Subcutaneous adipose tissue (tissue), 4 donors: ENCODE measurements around the gene MELTF. TPM values are rescaled to one million over a fixed set of nuclear protein-coding genes. Genes with fewer than 3 reads are reported as not detected.

Experiments used
- total RNA-seq, 4 donors: library from RNA; depleted of rRNA; stranded (reverse); fragments of >200 nt; gene quantifications; one replicate each; pipeline ENCODE4 v1.1.0, GENCODE V29; 2016
- TF ChIP-seq, protein P1 (sequence below): fragments of 450-650 bp; IDR thresholded peaks from one replicate; pipeline ENCODE4 v1.5.1; 2016; ENCODE audit warnings: low read depth, mild to moderate bottlenecking, control low read depth, antibody characterized with exemption, moderate library complexity

The MELTF gene
- total RNA-seq, 4 donors from 2014 or later, result 3.8 to 10.7 (median 8.5) TPM

DNA sequence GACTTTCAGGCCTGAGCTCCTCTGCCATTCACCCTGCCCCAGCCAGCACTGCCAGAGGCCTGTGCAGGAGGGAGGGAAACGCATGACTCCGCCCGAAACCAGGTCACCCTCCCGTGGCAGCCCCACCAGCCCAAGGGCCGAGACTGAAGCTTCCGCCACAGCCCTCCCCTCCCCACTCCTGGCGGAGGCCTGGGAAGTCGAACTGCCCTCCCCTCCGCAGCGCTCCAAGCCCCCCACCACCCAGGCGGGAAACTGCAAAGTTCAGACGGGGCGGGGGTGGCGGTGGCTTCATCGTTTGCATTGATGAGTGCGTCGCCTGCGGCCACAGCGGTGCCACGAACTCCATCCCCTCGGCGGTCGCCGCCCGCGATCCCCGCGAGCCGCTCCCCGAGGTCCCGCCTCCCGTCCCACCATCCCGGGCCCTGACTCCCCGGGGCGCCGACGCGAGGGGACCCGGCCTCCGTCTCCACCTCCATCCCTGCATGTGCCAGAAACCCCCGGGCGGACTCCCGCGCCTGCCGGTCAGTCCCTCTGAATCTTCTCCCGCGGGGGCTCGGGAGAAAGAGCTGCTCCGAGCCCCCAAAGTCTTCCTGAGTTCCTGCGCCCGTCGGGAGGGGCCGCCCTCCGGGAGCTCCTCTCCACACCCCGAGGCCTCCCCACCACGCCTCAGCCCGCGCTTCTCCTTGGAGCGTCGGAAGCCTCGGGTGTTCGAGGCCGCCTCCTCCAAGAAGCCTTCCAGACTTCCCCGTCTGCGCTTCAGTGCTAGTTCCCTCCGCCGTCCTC, 698 bp downstream of the MELTF start:
- TF ChIP-seq, protein P1, sequence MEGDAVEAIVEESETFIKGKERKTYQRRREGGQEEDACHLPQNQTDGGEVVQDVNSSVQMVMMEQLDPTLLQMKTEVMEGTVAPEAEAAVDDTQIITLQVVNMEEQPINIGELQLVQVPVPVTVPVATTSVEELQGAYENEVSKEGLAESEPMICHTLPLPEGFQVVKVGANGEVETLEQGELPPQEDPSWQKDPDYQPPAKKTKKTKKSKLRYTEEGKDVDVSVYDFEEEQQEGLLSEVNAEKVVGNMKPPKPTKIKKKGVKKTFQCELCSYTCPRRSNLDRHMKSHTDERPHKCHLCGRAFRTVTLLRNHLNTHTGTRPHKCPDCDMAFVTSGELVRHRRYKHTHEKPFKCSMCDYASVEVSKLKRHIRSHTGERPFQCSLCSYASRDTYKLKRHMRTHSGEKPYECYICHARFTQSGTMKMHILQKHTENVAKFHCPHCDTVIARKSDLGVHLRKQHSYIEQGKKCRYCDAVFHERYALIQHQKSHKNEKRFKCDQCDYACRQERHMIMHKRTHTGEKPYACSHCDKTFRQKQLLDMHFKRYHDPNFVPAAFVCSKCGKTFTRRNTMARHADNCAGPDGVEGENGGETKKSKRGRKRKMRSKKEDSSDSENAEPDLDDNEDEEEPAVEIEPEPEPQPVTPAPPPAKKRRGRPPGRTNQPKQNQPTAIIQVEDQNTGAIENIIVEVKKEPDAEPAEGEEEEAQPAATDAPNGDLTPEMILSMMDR, result no peak

DNA sequence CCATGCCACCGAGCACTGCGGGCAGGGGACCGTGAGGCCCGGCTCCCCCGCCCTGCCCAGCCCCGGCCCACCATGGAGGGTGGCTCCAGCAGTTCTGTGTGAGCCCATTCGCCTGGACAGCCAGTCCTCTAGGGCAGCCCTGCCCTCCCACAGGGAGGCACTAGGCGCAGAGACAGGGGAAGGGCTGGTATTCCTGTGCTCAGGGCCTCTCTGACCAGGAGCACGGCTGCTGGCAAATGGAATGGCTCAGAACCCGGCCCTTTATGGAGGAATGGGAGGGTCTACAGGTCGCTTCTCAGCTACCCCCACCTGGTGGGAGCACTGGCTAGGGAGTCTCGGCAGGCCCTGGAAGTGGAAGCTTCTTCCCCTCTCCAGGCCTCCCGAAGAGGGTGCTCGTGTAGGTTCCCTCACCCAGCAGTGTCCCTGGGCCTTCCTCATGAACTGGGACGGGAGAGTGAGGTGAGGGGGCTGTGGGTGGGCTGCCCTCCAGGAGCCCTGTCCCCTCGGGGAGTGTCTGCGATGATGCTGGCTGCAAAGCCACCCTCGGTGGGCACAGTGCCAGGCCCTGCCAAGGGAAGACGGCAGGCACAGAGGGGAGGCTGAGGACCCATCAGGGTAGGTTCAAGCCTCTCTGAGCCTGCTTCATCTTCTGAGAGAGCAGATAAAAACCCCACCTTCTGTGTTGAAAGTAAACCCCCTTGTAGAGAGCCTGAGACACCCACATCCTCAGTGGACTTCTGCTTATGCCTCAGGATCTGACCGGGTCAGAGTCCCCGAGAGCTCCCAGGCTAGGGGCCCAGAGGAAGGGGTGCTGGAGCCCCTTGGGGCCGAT, 1.5 kb downstream of the MELTF start:
- TF ChIP-seq, protein P1, result no peak

DNA sequence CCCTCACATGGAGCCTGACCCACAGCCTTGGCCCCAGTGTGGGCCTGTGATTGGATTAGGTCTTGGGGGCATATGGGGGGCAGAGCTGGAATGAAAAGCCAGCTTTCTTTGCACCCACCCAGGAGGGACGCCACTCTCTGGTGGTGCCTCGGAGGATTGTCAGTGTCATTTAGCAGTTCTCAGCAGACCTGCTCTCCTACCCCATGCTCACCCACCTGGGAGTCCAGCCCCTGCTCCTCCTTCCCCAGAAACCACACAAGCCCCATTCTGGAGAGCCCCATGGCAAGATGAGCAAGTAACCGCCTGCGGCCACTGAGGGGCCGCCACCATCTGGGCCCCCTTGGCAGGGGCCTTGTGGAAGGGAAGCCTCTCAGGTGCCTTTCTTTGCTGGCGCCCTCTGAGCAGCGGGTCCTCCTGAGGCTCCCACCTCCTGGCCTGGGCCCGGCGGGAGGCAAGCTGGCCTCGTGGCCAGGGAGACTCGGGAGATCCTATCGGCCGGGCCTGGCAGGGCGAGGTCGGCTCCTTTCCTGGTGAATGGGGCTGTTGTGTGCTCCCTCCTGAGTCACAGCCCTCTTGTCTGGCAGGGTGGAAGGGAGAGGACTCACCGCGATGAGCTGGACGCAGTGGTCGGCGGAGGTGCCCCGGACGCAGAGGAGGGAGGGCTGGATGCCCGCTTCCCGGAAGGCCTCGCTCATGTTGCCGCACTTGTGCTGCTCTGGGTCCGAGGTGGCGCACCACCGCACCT, 2.3 kb downstream of the MELTF start:
- TF ChIP-seq, protein P1, result no peak

DNA sequence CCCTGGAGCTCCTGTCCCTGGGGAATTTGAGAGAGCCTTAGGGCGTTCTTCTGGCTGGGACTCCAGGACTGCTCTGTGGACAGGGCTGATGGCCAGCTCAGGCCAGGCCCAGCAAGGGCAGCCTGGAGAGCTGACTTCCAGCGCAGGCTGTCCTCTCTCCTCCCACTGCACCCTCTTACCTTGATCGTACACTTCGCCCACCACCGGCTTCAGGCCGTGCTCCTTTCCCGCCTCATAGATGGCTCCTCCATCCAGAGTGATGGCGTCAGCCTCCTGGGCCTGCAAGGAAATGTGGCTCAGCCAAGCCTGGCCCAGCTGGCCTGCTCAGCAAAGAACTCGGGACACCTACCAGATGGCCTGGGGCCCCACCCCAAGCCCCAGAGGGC, 3.1 kb downstream of the MELTF start:
- TF ChIP-seq, protein P1, result no peak

DNA sequence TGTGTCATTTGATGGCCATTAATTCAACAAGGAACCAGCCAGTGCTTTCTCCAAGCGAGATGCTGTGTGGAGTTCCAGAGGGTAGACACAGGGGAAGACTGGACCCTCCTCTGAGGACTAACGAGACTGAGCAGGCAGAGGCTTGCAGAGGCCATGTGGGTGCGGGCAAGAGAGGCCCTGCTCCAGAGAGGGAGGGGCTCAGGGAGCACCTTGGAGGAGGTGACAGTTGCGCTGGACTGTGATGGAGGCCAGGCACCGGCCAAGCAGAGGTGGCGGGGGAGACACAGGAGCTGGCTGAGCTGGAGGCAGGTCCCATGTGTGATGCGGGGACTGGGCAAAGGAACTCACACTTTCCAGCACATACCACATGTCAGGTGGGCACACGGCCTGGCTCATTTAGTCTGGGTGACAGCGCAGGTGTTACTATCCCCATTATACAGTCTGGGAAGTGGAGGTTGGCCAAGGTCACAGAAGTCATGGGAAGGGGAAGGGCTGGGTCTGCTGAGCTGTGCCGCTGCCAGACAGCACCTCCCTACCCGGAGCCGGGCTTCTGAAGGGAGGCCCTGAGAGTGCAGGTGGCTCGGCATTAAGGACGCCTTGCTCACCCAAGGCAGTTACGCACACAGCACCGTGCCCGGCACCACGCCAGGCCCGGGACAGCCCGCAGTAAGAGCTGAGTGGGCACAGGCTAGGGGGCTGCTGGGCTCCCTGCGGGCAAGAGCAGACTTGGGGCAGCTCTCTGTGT, 3.7 kb downstream of the MELTF start:
- TF ChIP-seq, protein P1, result no peak

DNA sequence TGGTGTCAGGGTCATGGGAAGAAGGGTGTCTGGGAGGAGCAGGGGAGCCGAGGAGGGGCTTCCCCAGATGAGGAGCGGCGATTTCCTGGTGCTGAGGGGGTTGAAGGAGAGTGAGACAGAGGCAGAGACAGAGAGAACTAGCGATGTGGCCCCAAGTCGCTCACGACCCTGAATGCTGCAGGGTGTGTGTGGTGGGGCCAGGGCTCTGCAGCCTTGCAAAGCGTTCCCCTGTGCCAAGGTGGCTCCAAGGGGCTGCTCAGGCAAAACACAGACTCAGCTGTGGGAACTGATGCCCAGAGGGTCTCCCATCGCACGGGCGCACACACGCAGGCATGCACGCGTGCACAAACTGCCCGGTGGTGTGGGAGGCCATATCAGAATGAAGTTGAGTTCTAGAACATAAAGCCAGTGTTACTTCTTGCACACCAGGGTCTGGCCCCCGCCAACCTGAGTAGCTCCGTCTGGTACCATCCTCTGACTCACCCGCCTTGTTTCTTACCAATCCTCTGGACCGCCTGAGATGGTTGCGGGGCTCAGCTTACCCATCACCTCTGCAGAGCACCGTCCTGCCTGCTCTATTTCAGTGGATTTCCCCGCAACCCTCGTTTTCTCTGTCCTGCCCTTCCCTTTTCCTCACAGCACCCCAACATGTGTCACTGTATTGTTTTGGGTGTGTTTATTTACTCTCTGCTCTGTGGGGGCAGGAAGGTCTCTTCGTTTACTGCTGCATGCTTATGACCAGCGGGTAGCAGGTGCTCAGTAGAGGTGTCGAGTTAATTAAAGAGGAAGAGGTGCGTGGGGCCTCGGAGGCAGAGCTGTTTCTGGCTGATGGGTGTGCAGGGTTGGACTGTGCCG, 4.5 kb downstream of the MELTF start:
- TF ChIP-seq, protein P1, result no peak
